Neural crest cell (in vitro differentiated cells): Measurements from ENCODE around the gene AVPR1B. TPM values are rescaled to one million over a fixed set of nuclear protein-coding genes. Genes with fewer than 3 reads are reported as not detected.

Experiments
- DNase-seq: peaks from one replicate; pipeline ENCODE4 v3.0.0; 2021; ENCODE audit warnings: low read depth, mixed read lengths, low spot score
- H3K27ac Mint-ChIP-seq: one replicate; pipeline ENCODE4 v1.8.0; 2021; ENCODE audit warnings: mild to moderate bottlenecking, mixed read lengths; ENCODE audit not compliant: unreplicated experiment
- H3K27me3 Mint-ChIP-seq: 2 replicates; pipeline ENCODE4 v1.8.0; 2021; ENCODE audit warnings: low read depth, mild to moderate bottlenecking, mixed read lengths
- H3K36me3 Mint-ChIP-seq: 2 replicates; pipeline ENCODE4 v1.8.0; 2021; ENCODE audit warnings: low read depth, mild to moderate bottlenecking, mixed read lengths
- H3K4me1 Mint-ChIP-seq: 2 replicates; pipeline ENCODE4 v1.8.0; 2021; ENCODE audit warnings: mixed read lengths
- H3K4me3 Mint-ChIP-seq: one replicate; pipeline ENCODE4 v1.8.0; 2021; ENCODE audit warnings: mild to moderate bottlenecking, mixed read lengths
- H3K9me3 Mint-ChIP-seq: 2 replicates; pipeline ENCODE4 v1.8.0; 2021; ENCODE audit warnings: mixed read lengths
- total RNA-seq: library from RNA; stranded (reverse); gene quantifications from 2 replicates; pipeline ENCODE4 v1.2.1, GENCODE V29; 2021
- TF ChIP-seq, protein P1 (sequence below): fragments of 200-600 bp; sonication (generic); conservative IDR thresholded peaks from 2 replicates; pipeline ENCODE4 v1.5.0; 2021; ENCODE audit warnings: antibody characterized with exemption, mild to moderate bottlenecking

Gene AVPR1B
- total RNA-seq, 1 donor from 2014 or later: not detected

- Mint-ChIP-seq H3K4me3 (no peak overlapping the region), H3K36me3 (no peaks in the 10 kb centered on the region), H3K4me1 (peaks cover 6% of the 10 kb centered on the region), H3K27me3 (peaks cover 16% of the 10 kb centered on the region), H3K27ac (no peak overlapping the region), H3K9me3 (no peaks in the 10 kb centered on the region)
- TF ChIP-seq, protein P1, sequence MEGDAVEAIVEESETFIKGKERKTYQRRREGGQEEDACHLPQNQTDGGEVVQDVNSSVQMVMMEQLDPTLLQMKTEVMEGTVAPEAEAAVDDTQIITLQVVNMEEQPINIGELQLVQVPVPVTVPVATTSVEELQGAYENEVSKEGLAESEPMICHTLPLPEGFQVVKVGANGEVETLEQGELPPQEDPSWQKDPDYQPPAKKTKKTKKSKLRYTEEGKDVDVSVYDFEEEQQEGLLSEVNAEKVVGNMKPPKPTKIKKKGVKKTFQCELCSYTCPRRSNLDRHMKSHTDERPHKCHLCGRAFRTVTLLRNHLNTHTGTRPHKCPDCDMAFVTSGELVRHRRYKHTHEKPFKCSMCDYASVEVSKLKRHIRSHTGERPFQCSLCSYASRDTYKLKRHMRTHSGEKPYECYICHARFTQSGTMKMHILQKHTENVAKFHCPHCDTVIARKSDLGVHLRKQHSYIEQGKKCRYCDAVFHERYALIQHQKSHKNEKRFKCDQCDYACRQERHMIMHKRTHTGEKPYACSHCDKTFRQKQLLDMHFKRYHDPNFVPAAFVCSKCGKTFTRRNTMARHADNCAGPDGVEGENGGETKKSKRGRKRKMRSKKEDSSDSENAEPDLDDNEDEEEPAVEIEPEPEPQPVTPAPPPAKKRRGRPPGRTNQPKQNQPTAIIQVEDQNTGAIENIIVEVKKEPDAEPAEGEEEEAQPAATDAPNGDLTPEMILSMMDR: no peak
- DNase-seq: no peak
These were observed 5.8 kb downstream of the AVPR1B start for GRCh38 chr1:206111271-206111927.

- no peak overlapping the region for H3K27ac Mint-ChIP-seq
- TF ChIP-seq, protein P1: no peak
- no peak overlapping the region for H3K4me3 Mint-ChIP-seq
- peaks cover 10% of the 10 kb centered on the region for H3K27me3 Mint-ChIP-seq
- H3K36me3 Mint-ChIP-seq: no peaks in the 10 kb centered on the region
- H3K4me1 Mint-ChIP-seq: peaks cover 7% of the 10 kb centered on the region
- DNase-seq: no peak
- no peaks in the 10 kb centered on the region for H3K9me3 Mint-ChIP-seq
These were observed 6.4 kb downstream of the AVPR1B start for GRCh38 chr1:206110820-206111219.

GRCh38 chr1:206110161-206110560 lies 7.0 kb downstream of the AVPR1B start:
- H3K27me3 Mint-ChIP-seq: peaks cover 4% of the 10 kb centered on the region
- TF ChIP-seq, protein P1: no peak
- DNase-seq: no peak

GRCh38 chr1:206109718-206110117 lies 7.5 kb downstream of the AVPR1B start:
- peaks cover 10% of the 10 kb centered on the region for H3K4me1 Mint-ChIP-seq
- H3K9me3 Mint-ChIP-seq: no peaks in the 10 kb centered on the region
- no peaks in the 10 kb centered on the region for H3K36me3 Mint-ChIP-seq
- TF ChIP-seq, protein P1: no peak
- H3K27ac Mint-ChIP-seq: no peak overlapping the region
- H3K27me3 Mint-ChIP-seq: peaks cover 4% of the 10 kb centered on the region
- H3K4me3 Mint-ChIP-seq: no peak overlapping the region
- no peak for DNase-seq

More at GRCh38 chr1:206110161-206110560, 7.0 kb downstream of the AVPR1B start:
- Mint-ChIP-seq H3K9me3 (no peaks in the 10 kb centered on the region), H3K36me3 (no peaks in the 10 kb centered on the region), H3K27ac (no peak overlapping the region), H3K4me3 (no peak overlapping the region), H3K4me1 (peaks cover 10% of the 10 kb centered on the region)

DNA sequence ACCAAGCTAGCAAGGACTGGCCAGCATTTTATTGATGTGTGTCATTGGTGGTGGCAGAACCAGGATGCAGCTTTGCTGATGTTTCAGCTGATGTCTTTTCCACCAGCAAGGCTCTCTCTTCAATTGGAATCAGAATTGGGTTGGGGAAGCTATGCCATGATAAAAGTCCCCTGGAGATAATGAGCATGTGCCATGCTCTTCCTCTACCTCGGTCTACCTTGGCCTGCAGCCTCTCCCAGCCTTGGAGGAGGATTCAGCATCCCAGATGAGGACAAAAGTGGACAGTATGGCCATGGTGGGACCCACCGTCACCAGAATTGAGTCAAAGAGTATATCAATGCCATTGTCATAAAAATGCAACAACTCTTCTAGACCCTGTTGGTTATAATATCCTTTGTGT lies 8.6 kb downstream of the AVPR1B start:
- no peaks in the 10 kb centered on the region for H3K9me3 Mint-ChIP-seq
- H3K27me3 Mint-ChIP-seq: no peaks in the 10 kb centered on the region
- no peak overlapping the region for H3K27ac Mint-ChIP-seq
- TF ChIP-seq, protein P1: no peak
- H3K4me3 Mint-ChIP-seq: no peak overlapping the region
- DNase-seq: no peak
- no peaks in the 10 kb centered on the region for H3K36me3 Mint-ChIP-seq
- H3K4me1 Mint-ChIP-seq: peaks cover 10% of the 10 kb centered on the region
